Peyer's patch (tissue), 4 donors: ENCODE data around the gene MINPP1. TPM values are rescaled to one million over a fixed set of nuclear protein-coding genes. Genes with fewer than 3 reads are reported as not detected.

Source experiments
- DNase-seq, 3 donors: peaks; one replicate each; pipeline ENCODE4 v3.0.0-alpha.2; 2017 to 2019
- H3K27ac ChIP-seq, 4 donors: fragments of 200-600 bp; sonication (generic); one replicate each; pipeline ENCODE4 v1.5.1; 2016 to 2019
- H3K27me3 ChIP-seq, 2 donors: fragments of 200-600 bp; sonication (generic); one replicate each; pipeline ENCODE4 v1.5.1; 2019
- H3K36me3 ChIP-seq, 3 donors: fragments of 200-600 bp; sonication (generic); one replicate each; pipeline ENCODE4 v1.5.1; 2016 to 2019
- H3K4me1 ChIP-seq, 4 donors: fragments of 200-600 bp; sonication (generic); one replicate each; pipeline ENCODE4 v1.5.1; 2016 to 2019
- H3K4me3 ChIP-seq, 4 donors: fragments of 200-600 bp; sonication (generic); 1 replicate in 3 of 4; 2 replicates in 1 of 4; pipeline ENCODE4 v1.5.1; 2016 to 2019; ENCODE audit warnings: mild to moderate bottlenecking in 1 of 4
- H3K9me3 ChIP-seq, 4 donors: fragments of 200-600 bp; sonication (generic); one replicate each; pipeline ENCODE4 v1.5.1; 2016 to 2019; ENCODE audit warnings: mild to moderate bottlenecking in 1 of 4
- POLR2A ChIP-seq, 2 donors: fragments of 450-650 bp; IDR thresholded peaks; one replicate each; pipeline ENCODE4 v1.5.1; 2017; ENCODE audit warnings: antibody characterized with exemption in 2 of 2, mild to moderate bottlenecking in 2 of 2, moderate library complexity in 2 of 2
- total RNA-seq, 4 donors: library from RNA; depleted of rRNA; stranded (reverse); fragments of >200 nt; gene quantifications; one replicate each; pipeline ENCODE4 v1.1.0, GENCODE V29; 2016
- TF ChIP-seq, protein P1 (sequence below), 6 experiments: fragments of 450-650 bp in 4 of 6; fragments of 200-600 bp in 2 of 6; sonication (generic) in 1 of 6; IDR thresholded peaks; one replicate each; pipeline ENCODE4 v1.5.1; 2017 to 2019; ENCODE audit warnings: antibody characterized with exemption in 6 of 6, mild to moderate bottlenecking in 3 of 6, moderate library complexity in 1 of 6

MINPP1 gene
- total RNA-seq, 4 donors from 2014 or later: 5.8 to 35.2 (median 20.6) TPM

DNA sequence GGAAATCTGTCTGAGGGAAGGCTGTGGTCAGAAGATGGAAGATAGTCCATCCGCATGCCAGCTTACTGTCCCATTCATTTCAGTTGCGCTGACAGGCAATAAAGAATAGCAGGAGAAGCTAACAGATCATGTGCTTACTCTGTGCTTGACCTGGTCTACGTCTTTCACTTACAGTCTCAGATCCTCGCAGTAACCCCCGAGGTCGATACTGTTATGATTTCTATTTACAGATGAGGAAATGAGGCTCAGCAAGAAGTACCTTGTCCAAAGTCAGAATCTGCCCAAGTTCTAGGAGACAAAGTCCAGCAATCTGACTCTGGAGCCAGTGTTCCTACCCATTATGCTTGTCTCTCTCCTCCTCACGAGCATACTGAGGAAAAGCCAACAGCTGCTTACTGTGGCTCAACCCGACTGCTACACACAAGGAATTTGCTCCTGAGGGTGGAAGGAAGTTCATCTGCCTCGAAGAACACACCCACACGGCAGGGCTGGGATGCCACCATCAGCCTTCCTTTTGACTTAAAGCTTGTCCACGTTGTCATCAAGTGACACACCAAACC lies 74.2 kb downstream of the MINPP1 start:
- Histone ChIP-seq H3K36me3 (no peaks in the 10 kb centered on the region), H3K27ac (peak overlapping the region in 3 of 4 donors; percentile 40 to 76 (median 65)), H3K9me3 (no peaks in the 10 kb centered on the region), H3K4me3 (peak overlapping the region in 2 of 4 donors; percentile 0 to 9), H3K4me1 (peaks cover 0 to 22% (median 2%) of the 10 kb centered on the region in 4 donors), H3K27me3 (no peaks in the 10 kb centered on the region)
- peak in 2 of 3 donors; percentile 65 for DNase-seq
- TF ChIP-seq, protein P1, sequence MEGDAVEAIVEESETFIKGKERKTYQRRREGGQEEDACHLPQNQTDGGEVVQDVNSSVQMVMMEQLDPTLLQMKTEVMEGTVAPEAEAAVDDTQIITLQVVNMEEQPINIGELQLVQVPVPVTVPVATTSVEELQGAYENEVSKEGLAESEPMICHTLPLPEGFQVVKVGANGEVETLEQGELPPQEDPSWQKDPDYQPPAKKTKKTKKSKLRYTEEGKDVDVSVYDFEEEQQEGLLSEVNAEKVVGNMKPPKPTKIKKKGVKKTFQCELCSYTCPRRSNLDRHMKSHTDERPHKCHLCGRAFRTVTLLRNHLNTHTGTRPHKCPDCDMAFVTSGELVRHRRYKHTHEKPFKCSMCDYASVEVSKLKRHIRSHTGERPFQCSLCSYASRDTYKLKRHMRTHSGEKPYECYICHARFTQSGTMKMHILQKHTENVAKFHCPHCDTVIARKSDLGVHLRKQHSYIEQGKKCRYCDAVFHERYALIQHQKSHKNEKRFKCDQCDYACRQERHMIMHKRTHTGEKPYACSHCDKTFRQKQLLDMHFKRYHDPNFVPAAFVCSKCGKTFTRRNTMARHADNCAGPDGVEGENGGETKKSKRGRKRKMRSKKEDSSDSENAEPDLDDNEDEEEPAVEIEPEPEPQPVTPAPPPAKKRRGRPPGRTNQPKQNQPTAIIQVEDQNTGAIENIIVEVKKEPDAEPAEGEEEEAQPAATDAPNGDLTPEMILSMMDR (IDR thresholded peaks at IDR 0.05): no peak
- no peak for TF ChIP-seq POLR2A (IDR thresholded peaks at IDR 0.05)

DNA sequence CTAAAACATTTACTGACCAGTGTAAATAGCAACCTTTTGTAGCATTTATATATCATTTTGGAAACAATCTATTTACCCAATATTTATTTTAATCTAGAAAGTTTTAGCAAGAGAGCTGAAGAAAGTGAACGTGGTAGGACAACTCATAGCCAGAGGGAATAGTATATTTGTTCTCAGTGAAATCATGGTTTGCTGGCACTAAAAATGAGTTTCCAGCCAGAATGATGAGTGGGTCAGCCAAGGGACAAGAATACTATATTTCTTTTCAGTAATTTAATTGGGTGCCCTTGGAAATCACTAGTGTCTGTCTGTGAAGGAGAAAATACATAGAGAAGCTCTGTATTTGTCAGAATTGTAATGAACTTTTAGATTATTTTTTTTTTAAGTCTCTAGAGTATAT lies 74.9 kb downstream of the MINPP1 start:
- Histone ChIP-seq H3K27me3 (no peaks in the 10 kb centered on the region), H3K9me3 (no peaks in the 10 kb centered on the region), H3K27ac (peak overlapping the region in 3 of 4 donors; percentile 40 to 76 (median 65)), H3K4me3 (peak overlapping the region in 2 of 4 donors; percentile 0 to 9), H3K36me3 (no peaks in the 10 kb centered on the region), H3K4me1 (peaks cover 0 to 22% (median 2%) of the 10 kb centered on the region in 4 donors)
- DNase-seq: no peak
- no peak for TF ChIP-seq POLR2A (IDR thresholded peaks at IDR 0.05)
- TF ChIP-seq, protein P1 (IDR thresholded peaks at IDR 0.05): no peak

DNA sequence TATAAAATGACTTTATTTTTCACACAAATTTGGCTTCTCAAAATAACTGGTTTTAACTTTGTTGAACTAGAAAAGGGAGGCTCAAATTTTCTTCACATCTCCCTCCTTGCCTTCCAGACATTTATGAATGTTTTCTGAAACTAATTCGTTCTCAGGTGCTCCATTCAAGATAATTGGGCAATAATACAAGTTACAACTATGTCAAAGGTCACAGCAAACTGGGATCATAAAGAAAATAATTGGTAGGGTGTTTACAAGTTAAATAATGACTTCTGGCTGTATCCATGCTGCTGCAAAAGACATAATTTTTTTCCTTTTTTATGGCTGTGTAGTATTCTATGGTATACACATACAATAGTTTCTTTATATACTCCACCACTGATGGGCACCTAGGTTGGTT lies 75.3 kb downstream of the MINPP1 start:
- TF ChIP-seq, protein P1 (IDR thresholded peaks at IDR 0.05): no peak
- no peak for TF ChIP-seq POLR2A (IDR thresholded peaks at IDR 0.05)
- no peak for DNase-seq
- Histone ChIP-seq H3K4me3 (no peak overlapping the region), H3K27me3 (no peaks in the 10 kb centered on the region), H3K36me3 (no peaks in the 10 kb centered on the region), H3K27ac (peak overlapping the region in 2 of 4 donors; percentile 65 to 76), H3K9me3 (no peaks in the 10 kb centered on the region), H3K4me1 (peaks cover 0 to 22% (median 2%) of the 10 kb centered on the region in 4 donors)

DNA sequence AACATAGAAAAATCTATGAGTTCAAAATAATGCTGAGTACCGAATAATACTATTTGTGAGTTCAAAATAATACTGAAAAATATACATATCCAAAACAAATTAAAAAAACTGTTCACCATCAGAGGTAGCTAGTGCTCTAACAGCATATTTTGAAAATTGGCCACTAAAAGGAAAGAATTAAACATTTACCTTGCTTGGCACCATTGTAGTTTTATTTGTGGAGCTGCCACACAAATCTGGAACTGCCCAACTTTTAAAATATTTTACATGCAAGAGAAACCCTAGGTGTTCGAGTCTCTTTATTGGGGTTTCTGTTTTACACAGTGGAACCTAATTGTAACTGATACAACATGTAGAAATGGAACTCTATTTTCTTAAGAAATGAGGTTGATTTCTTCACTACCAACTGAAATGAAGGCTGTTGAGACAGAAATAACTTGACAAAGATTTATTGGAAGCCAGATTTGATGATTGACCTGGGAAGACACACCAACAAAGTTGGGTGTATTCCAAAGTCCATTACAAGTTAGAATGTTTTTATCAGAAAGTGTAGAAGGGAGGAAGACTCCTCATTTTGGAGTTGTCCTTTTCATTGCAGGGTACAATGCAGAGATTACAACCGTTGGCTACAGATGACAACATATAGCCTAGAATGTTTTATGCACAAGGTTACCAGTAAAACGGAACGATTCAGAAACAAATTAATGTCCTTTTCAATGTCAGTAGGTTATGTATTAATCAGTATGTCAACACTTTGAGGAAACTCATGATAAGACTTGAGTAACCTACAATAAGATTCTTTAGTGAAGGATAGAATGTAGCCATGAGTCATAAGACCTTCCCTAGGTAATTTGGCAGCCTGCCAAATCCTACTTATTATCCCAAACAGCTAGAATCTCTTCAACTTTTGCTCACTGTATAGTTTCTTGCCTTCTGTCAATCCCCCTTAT lies 81.1 kb downstream of the MINPP1 start:
- Histone ChIP-seq H3K36me3 (no peaks in the 10 kb centered on the region), H3K4me3 (peak overlapping the region in 1 of 4 donors; percentile 32)
- TF ChIP-seq POLR2A (IDR thresholded peaks at IDR 0.05): no peak
- TF ChIP-seq, protein P1 (IDR thresholded peaks at IDR 0.05): no peak

DNA sequence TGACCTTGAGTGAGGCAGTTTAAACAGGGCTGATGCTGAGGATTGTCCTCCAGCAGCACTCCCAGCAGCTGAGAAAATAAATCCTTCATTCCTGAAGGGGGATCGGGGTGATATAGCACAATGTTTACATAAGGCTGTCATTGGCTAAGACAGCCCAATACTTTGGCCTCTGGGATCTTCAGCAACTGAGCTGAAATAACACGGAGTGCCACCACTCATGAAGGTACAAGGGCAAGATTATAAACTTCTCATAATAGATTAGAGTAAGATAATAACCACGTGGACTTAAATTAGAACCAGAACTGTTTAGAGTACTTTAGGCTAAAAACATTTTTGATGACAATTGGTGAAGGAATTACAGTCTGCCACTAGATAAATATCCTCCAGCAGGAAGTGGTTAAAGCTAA lies 85.0 kb downstream of the MINPP1 start:
- DNase-seq: no peak
- H3K9me3 ChIP-seq: no peaks in the 10 kb centered on the region
- H3K4me3 ChIP-seq: no peak overlapping the region
- H3K27me3 ChIP-seq: no peaks in the 10 kb centered on the region
- H3K36me3 ChIP-seq: no peaks in the 10 kb centered on the region
- H3K27ac ChIP-seq: peak overlapping the region in 2 of 4 donors; percentile 56 to 85
- peaks cover 0 to 24% (median 0%) of the 10 kb centered on the region in 4 donors for H3K4me1 ChIP-seq
- TF ChIP-seq, protein P1 (IDR thresholded peaks at IDR 0.05): peak in 2 of 6 experiments; percentile 4 to 19
- no peak for TF ChIP-seq POLR2A (IDR thresholded peaks at IDR 0.05)

More for the DNA sequence above, 81.1 kb downstream of the MINPP1 start:
- Histone ChIP-seq H3K27ac (peak overlapping the region in 2 of 4 donors; percentile 45 to 83), H3K4me1 (peaks cover 0 to 17% (median 0%) of the 10 kb centered on the region in 4 donors), H3K27me3 (no peaks in the 10 kb centered on the region), H3K9me3 (no peaks in the 10 kb centered on the region)
- DNase-seq: peak in 1 of 3 donors; percentile 55
